GM21367 (cell line): ENCODE measurements around the gene ZNF521.

Source experiments
- ATAC-seq: cut with Tn5 transposase; IDR thresholded peaks from one replicate; pipeline ENCODE4 v1.9.1; 2021; ENCODE audit not compliant: unreplicated experiment

ZNF521 gene

GRCh38 chr18:25089470-25089869 is 262.5 kb downstream of the ZNF521 start:
- no peak for ATAC-seq

DNA sequence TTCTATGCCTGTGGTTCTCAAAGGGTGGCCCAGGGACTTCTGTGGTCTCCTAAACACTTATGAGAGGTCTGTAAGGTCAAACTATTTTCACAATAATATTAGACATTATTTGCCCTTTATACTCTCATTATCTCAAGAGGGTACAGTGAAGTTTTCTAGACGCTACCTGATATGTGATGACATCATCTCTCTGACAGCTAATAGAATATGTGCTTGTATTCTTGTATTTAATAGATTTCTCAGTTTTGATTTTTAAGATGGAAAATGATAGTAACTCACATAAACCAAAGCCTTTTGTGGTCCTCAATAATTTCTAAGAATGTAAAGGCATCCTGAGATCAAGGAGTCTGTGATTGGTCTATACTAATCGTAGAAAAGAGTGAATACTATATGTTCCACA is 265.1 kb downstream of the ZNF521 start:
- no peak for ATAC-seq

GRCh38 chr18:25081001-25081400 is 271.0 kb downstream of the ZNF521 start:
- ATAC-seq, result no peak

DNA sequence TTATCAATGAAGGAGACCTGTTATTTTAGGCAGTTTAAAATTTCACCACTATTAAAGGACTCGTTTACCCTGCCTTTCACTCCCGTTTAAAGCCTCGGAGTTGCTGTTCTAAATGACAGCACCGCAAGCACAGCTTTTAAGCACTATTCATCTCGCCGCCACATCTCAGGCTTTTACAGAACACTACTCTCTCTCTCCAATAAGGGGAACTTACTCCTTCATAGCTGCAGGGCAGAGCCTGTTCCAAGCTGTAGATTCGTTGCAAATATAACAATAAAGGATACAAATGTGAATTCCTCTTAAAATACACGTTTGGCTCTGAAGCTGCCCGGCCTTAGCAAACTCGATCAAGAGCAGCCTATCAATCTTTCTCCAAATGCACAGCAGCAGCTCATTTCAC is 271.8 kb downstream of the ZNF521 start:
- no peak for ATAC-seq

DNA sequence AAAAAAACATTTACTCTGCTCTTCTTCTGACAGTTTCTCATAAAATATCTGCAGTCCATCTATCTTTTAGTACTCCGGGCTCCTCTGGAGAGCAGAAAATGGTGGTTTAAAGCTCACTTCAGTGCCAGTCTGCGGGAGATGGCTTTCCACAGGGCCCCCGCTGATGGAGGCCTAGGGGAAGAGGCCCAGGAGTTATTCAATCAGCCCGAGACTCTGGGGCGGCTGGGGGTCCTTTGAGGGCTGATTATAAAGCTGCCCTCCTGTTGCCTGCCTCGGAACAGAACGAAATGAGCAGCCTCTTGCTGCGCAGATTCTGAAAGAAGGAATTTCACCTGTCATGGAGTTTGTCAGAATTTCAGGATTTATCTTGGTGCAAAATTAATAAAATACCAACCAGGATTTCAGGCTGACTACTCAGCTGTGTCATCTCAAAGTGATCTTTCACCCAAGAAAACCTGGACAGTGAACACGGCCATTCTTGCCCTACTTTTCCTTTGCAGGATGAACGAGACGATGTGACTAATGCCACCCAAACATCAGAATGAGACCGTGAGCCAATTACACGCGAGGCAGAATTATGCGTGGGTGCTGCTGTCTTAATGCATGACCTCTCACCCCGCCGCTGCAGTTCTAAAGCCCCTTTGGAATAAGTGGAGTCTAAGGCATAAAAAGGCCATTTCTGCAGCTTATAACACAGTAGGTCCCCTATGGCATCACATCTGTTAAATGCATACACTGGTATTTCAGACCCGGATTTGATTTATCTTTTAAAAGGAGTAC is 273.8 kb downstream of the ZNF521 start:
- ATAC-seq, result no peak

DNA sequence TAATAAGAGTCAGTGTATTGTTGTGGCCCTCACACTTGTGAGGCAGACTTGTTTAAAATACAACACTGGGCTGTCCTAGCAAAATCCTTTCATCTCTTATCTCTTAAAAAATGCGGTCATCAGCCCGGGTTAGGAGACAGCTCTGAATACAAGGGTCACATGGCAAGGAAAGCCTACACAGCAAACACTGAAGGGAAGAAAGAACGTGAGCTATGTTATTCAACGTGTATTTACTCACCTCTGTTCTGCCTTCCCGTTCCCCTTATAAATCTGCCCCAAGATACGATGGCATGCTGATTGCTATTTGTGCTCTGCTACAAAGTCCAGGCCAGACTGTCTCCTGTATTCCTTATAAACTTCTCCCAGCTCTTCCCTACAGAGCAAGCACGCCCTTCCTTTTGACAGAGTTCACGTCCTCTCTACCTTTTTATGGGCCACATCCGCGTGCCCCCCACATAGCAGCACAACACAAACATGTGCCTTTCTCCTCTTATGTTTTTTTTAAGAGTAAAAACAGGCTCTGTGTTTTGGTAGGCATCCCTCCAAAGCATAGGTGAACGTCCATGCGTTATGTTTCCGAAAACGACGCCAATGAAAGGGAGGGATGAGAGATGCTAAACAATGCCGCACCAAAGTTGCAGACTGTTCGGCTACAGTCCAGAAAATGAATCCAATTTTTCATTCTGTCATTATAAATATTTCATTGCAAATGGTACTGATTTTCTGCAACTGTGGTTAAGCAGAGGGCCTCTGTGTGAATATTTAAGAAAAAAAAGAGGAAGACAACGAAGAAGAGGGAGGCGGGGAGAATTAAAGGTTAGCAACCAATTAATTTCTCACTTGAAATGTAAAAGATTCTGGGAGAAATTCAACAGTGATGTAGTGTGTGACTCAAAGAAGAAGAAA is 274.7 kb downstream of the ZNF521 start:
- no peak for ATAC-seq

DNA sequence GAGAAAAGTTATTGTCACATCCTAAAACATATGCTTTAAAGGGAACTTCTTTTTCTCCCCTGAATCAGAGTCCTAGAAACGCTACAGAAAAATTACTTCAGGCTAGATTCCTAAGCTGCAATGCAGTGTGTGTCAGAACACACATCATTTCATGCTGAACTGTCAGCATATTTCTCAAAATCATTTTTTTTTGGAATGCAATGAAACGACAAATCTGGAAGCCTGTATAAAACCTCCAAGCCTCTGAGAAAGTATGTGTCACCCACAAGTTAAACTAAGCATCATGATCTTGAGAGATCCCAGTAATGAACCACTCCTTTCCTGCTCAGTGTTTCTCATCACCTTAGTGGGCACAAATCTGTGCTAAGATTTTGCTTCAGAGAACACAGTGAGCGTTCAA is 276.2 kb downstream of the ZNF521 start:
- ATAC-seq, result no peak

- ATAC-seq, result no peak
Measured at GRCh38 chr18:25075331-25075730, 276.6 kb downstream of the ZNF521 start.

GRCh38 chr18:25074925-25075324 is 277.0 kb downstream of the ZNF521 start:
- ATAC-seq, result no peak

DNA sequence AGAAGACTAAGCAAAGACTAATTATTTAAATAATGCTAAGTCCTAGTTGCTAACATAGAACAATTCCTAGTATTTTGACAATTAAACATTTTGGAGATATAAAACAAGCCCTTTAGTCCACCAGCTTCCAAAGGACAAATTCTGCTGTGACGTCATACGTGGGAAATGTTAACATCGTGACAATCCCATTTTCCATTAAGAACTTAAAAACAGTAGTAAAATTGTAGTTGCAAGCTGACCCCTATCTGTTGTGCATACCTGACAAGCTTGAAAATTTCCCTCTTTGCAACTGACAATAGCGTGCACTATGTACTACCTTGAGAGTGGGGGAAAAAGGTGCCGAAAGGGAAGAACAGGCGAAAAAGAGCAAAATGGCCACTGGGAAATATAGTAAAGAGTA is 279.8 kb downstream of the ZNF521 start:
- ATAC-seq, result no peak

- no peak for ATAC-seq
Measured at GRCh38 chr18:25067275-25068025, 284.5 kb downstream of the ZNF521 start.

- no peak for ATAC-seq
Measured at GRCh38 chr18:25066516-25066915, 285.4 kb downstream of the ZNF521 start.

DNA sequence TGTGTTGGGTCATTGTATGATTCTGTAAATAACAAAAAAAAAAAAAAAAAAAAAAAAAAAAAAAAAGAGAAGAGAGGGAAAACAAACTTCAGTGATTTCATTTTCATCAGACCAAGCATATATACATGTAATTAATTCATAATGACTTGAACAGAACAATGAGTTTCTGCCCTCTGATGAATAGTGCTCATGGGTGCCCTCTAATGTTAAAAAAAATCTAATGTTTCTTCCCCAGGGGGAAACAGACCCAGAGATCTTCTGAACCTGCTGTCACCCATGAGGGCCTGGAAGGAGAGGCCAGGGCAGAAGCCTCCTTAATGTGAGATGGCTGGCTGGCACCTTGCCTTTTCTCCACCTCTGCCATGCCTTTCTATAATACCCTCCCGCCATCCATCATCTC is 289.2 kb downstream of the ZNF521 start:
- no peak for ATAC-seq

DNA sequence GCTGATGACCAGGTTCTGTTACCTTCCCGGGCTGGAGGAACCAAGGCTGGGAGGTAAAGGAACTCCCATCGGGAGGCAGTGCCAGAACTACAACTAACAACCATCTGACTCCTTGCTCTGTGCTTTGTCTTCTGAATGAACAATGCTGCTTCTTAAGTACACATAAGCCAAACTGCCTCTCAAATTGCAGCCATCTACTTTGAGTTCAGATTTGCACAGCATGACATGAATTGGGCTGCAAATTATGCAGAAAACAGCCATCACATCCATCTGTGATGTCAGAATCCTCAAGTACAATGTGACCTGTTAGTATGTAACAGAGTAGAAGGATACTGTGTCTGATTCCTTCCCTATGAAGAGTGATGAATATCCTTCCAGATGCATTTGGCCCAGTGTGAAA is 290.6 kb downstream of the ZNF521 start:
- no peak for ATAC-seq

- ATAC-seq, result no peak
Measured at GRCh38 chr18:25058521-25058920, 293.4 kb downstream of the ZNF521 start.

- no peak for ATAC-seq
Measured at GRCh38 chr18:25057491-25058050, 294.4 kb downstream of the ZNF521 start.

DNA sequence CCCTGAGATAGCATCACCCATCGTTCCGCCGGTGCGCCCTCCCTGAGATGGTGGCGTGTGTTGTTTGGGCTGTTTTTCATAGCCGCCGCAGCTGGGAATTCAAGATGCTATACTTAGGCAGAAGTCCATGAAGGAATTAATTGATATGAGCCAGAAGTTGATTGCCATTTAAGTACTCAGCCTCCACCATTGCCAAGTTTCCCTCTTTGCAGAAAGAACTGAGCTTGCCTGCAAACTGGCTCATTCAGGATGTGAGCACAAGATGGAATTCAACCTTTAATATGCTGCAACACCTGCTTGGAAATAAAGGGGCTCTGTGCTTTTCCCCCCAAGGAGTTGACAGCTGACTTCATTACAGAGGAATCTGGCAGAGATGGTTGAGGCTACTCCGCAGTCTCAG is 295.5 kb downstream of the ZNF521 start:
- ATAC-seq, result no peak

DNA sequence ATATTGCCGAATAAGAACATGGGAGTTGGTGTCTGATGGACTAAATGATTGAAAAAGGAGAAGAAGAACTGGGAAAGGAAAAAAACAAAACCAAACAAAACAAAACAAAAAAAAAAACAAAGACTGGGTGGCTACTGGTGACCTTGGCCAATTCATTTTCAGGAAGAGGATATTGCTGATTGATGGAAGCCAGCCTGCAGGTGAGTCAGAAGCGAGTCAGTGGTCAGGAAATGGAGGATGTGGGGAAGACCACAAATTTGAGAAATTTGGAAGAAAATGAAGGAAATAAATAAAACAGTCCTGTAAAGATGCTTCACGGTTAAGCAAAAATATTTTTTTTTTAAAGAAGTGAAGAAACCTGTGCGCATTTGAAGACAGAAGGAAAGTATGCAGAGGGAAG is 296.9 kb downstream of the ZNF521 start:
- ATAC-seq, result no peak

DNA sequence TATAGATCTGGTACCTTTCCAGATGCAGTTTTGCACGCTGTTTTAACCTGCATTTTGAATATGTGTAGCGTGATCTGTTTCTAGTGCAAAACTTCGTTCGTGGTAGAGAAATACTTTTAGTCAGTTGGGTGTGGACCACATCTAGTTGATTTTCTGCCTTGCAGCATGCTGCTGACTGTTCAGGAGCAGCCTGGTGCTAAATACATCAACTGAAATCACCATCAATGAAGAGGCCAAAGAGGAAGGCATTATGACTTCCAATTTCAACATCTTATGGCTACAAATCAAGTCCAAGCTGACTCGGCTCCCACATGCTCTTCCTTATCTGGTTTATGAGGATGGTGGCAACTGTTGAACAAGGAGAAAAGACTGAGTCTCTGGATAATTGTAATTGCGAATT is 298.5 kb downstream of the ZNF521 start:
- no peak for ATAC-seq

- no peak for ATAC-seq
Measured at GRCh38 chr18:25052511-25052921, 299.4 kb downstream of the ZNF521 start.

DNA sequence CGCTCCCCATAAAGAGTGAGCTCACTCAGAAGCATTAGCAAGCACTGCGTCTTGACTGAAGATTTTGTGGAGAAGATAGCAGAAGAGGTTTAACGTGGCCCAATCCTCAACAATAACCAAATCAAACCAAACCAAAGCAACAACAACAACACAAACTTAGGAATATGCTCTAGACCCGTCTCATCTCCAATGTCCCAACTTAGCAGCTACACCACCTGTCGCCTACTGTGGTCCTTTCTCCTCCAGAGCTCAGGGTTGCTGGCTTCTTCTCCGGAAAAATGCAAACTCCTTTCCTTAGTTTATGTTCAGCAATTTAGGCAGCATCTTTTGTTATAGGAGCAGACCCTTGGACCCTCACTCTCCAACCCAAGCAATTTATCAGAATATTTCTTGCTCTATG is 301.4 kb downstream of the ZNF521 start:
- no peak for ATAC-seq
